DND-41 (cell line): ENCODE measurements around the gene SLC31A1.

Experiments
- EZH2 ChIP-seq: IDR thresholded peaks from 3 replicates; pipeline ENCODE4 v1.6.1; 2012; ENCODE audit warnings: borderline replicate concordance, low read depth, mild to moderate bottlenecking, moderate library complexity, low read length, inconsistent platforms; ENCODE audit not compliant: severe bottlenecking
- TF ChIP-seq, protein P1 (sequence below): IDR thresholded peaks from 2 replicates; pipeline ENCODE4 v1.5.1; 2012; ENCODE audit warnings: borderline replicate concordance, low read length, moderate library complexity, mild to moderate bottlenecking; ENCODE audit not compliant: poor library complexity, severe bottlenecking; ENCODE audit errors: extremely low read depth

GRCh38 chr9:113278840-113279239 is 57.5 kb downstream of the SLC31A1 start:
- TF ChIP-seq, protein P1, sequence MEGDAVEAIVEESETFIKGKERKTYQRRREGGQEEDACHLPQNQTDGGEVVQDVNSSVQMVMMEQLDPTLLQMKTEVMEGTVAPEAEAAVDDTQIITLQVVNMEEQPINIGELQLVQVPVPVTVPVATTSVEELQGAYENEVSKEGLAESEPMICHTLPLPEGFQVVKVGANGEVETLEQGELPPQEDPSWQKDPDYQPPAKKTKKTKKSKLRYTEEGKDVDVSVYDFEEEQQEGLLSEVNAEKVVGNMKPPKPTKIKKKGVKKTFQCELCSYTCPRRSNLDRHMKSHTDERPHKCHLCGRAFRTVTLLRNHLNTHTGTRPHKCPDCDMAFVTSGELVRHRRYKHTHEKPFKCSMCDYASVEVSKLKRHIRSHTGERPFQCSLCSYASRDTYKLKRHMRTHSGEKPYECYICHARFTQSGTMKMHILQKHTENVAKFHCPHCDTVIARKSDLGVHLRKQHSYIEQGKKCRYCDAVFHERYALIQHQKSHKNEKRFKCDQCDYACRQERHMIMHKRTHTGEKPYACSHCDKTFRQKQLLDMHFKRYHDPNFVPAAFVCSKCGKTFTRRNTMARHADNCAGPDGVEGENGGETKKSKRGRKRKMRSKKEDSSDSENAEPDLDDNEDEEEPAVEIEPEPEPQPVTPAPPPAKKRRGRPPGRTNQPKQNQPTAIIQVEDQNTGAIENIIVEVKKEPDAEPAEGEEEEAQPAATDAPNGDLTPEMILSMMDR: no peak
- no peak for TF ChIP-seq EZH2
